HepG2 (cell line): ENCODE measurements around the gene PPIC. TPM values are rescaled to one million over a fixed set of nuclear protein-coding genes. Genes with fewer than 3 reads are reported as not detected.

ENCODE experiments used
- ATAC-seq: fragments of 200-7000 bp; cut with Tn5 transposase; 3 replicates; pipeline ENCODE4 v1.9.1; 2020; ENCODE audit warnings: mild to moderate bottlenecking, moderate library complexity
- BruUV-seq: library from RNA; stranded (reverse); fragments of 400-500 nt; replicated peaks from 2 replicates; lab custom pipeline; 2021; lab: Mats Ljungman, UMichigan
- CTCF ChIA-PET: fragments of 300-600 bp; formaldehyde crosslinking; extraction: SDS; loops from one replicate; lab custom pipeline; 2021; ENCODE audit warnings: low total read pairs, inconsistent platforms, low intra/inter-chr PET ratio; lab: Yijun Ruan, JAX
- POLR2A ChIA-PET: fragments of 350-600 bp; sonication (Branson Sonifier 250); formaldehyde crosslinking; loops from one replicate; lab custom pipeline; 2020; ENCODE audit warnings: antibody characterized with exemption, inconsistent platforms; lab: Yijun Ruan, JAX
- DNase-seq: peaks from one replicate; pipeline ENCODE4 v3.0.0-alpha.2; 2015; ENCODE audit warnings: low spot score
- FAIRE-seq: peaks from 3 replicates; lab custom pipeline; 2011; peaks lifted over from hg19 to GRCh38; lab: Jason Lieb, UNC
- H2AFZ ChIP-seq: one replicate; pipeline ENCODE4 v1.6.1; 2011; ENCODE audit warnings: low read length, inconsistent platforms
- H3K27ac ChIP-seq: fragments of 300-600 bp; 3 replicates; pipeline ENCODE4 v1.8.0; 2011; ENCODE audit warnings: mixed run types, mild to moderate bottlenecking, mixed read lengths, low read length, inconsistent platforms; ENCODE audit not compliant: insufficient read depth; ENCODE audit errors: extremely low read length
- H3K27me3 ChIP-seq, 2 experiments: fragments of 200-600 bp in 1 of 2; 2 replicates in 1 of 2; 3 replicates in 1 of 2; pipeline versions ENCODE4 v1.6.0 to v1.8.0; 2011; ENCODE audit warnings: low read length in 2 of 2, mild to moderate bottlenecking in 2 of 2, moderate library complexity in 2 of 2, inconsistent platforms in 1 of 2; ENCODE audit not compliant: insufficient read depth in 2 of 2, control insufficient read depth in 1 of 2
- H3K36me3 ChIP-seq, 2 experiments: fragments of 200-600 bp in 1 of 2; replicated peaks in 1 of 2; 2 replicates in 1 of 2; 3 replicates in 1 of 2; pipeline versions ENCODE4 v1.5.1 to v1.8.0; 2011; ENCODE audit warnings: low read length in 2 of 2, inconsistent platforms in 1 of 2; ENCODE audit not compliant: insufficient read depth in 2 of 2, control insufficient read depth in 1 of 2
- H3K4me1 ChIP-seq: 2 replicates; pipeline ENCODE4 v1.5.1; 2012; ENCODE audit warnings: low read length, inconsistent platforms; ENCODE audit not compliant: insufficient read depth
- H3K4me2 ChIP-seq: 2 replicates; pipeline ENCODE4 v1.6.0; 2011; ENCODE audit warnings: low read depth, low read length, inconsistent platforms
- H3K4me3 ChIP-seq, 3 experiments: fragments of 200-600 bp in 1 of 3; sonication (generic), shearing (Covaris generic) in 1 of 3; replicated peaks in 1 of 3; 2 replicates each; pipeline ENCODE4 v1.5.1; 2011 to 2016; ENCODE audit warnings: low read length in 3 of 3, inconsistent platforms in 2 of 3, low read depth in 2 of 3, mild to moderate bottlenecking in 2 of 3, control low read depth in 1 of 3, mixed read lengths in 1 of 3; ENCODE audit not compliant: insufficient read depth in 1 of 3
- H3K79me2 ChIP-seq: one replicate; pipeline ENCODE4 v1.6.1; 2011; ENCODE audit warnings: low read length, inconsistent platforms; ENCODE audit not compliant: insufficient read depth
- H3K9ac ChIP-seq: 2 replicates; pipeline ENCODE4 v1.6.0; 2011; ENCODE audit warnings: mild to moderate bottlenecking, low read depth, low read length, inconsistent platforms; ENCODE audit not compliant: insufficient read depth
- H3K9me3 ChIP-seq: 2 replicates; pipeline ENCODE4 v1.5.1; 2012; ENCODE audit warnings: mild to moderate bottlenecking, low read length
- H4K20me1 ChIP-seq: 2 replicates; pipeline ENCODE4 v1.6.0; 2011; ENCODE audit warnings: inconsistent platforms, mild to moderate bottlenecking, low read length, moderate library complexity; ENCODE audit not compliant: insufficient read depth
- CEBPB ChIP-seq: IDR thresholded peaks from 2 replicates; pipeline ENCODE4 v1.6.1; 2011; ENCODE audit warnings: low read depth, low read length, improper control_type of control experiment, borderline replicate concordance
- FOXO1 ChIP-seq: sonication (generic); formaldehyde crosslinking; IDR thresholded peaks from 2 replicates; pipeline ENCODE4 v1.4.0; 2020; ENCODE audit warnings: missing genetic modification reagents
- KAT2B ChIP-seq: fragments of 150-350 bp; IDR thresholded peaks from 2 replicates; pipeline ENCODE4 v1.6.1; 2014; ENCODE audit warnings: low read depth, low read length, borderline replicate concordance
- MAFG ChIP-seq: sonication (generic); formaldehyde crosslinking; IDR thresholded peaks from 2 replicates; pipeline ENCODE4 v1.5.1; 2020; ENCODE audit warnings: mild to moderate bottlenecking, missing genetic modification reagents
- NFATC3 ChIP-seq: sonication (generic); formaldehyde crosslinking; IDR thresholded peaks from 2 replicates; pipeline ENCODE4 v1.5.1; 2020; ENCODE audit warnings: mild to moderate bottlenecking, missing genetic modification reagents
- NR2F1 ChIP-seq, 2 experiments: fragments of 450-650 bp in 1 of 2; formaldehyde crosslinking in 1 of 2; IDR thresholded peaks; 2 replicates each; pipeline versions ENCODE4 v1.5.0 to v1.6.1; 2016 to 2020; ENCODE audit warnings: mild to moderate bottlenecking in 1 of 2, missing compliant biosample characterization in 1 of 2, missing genetic modification reagents in 1 of 2, moderate library complexity in 1 of 2
- PCBP1 ChIP-seq: fragments of 200-400 bp; formaldehyde crosslinking; IDR thresholded peaks from 2 replicates; pipeline ENCODE4 v1.6.1; 2017; ENCODE audit warnings: mild to moderate bottlenecking, low read depth, low read length, borderline replicate concordance
- POLR2G ChIP-seq: fragments of 200-400 bp; formaldehyde crosslinking; IDR thresholded peaks from 2 replicates; pipeline ENCODE4 v1.6.1; 2018; ENCODE audit warnings: mild to moderate bottlenecking, low read depth, low read length, moderate library complexity
- RAD51 ChIP-seq: fragments of 450-650 bp; IDR thresholded peaks from 2 replicates; pipeline ENCODE4 v1.6.1; 2016; ENCODE audit warnings: borderline replicate concordance
- RBM39 ChIP-seq: fragments of 200-400 bp; formaldehyde crosslinking; IDR thresholded peaks from one replicate; pipeline ENCODE4 v1.6.1; 2018; ENCODE audit warnings: antibody characterized with exemption, mild to moderate bottlenecking, low read depth, low read length; ENCODE audit not compliant: poor library complexity, severe bottlenecking
- REXO4 ChIP-seq: sonication (generic); formaldehyde crosslinking; IDR thresholded peaks from 2 replicates; pipeline ENCODE4 v1.8.0; 2022; ENCODE audit warnings: missing genetic modification reagents, mild to moderate bottlenecking, borderline replicate concordance
- RFX5 ChIP-seq: IDR thresholded peaks from 2 replicates; pipeline ENCODE4 v1.6.1; 2011; ENCODE audit warnings: low read depth, low read length, improper control_type of control experiment
- STAT6 ChIP-seq: sonication (generic); formaldehyde crosslinking; IDR thresholded peaks from 2 replicates; pipeline ENCODE4 v1.4.0; 2020; ENCODE audit warnings: missing genetic modification reagents, mild to moderate bottlenecking, borderline replicate concordance
- ZNF225 ChIP-seq: sonication (generic); formaldehyde crosslinking; IDR thresholded peaks from 2 replicates; pipeline ENCODE4 v1.4.0; 2020; ENCODE audit warnings: mild to moderate bottlenecking, missing genetic modification reagents
- ZNF275 ChIP-seq: sonication (generic); formaldehyde crosslinking; IDR thresholded peaks from 2 replicates; pipeline ENCODE4 v1.8.0; 2022; ENCODE audit warnings: missing genetic modification reagents, mild to moderate bottlenecking, inconsistent platforms, borderline replicate concordance
- ZNF431 ChIP-seq: sonication (generic); formaldehyde crosslinking; IDR thresholded peaks from 2 replicates; pipeline ENCODE4 v1.9.0; 2022; ENCODE audit warnings: missing genetic modification reagents, low read depth, mild to moderate bottlenecking, borderline replicate concordance
- in situ Hi-C: cut with HindIII; loops from 2 replicates; pipeline ENCODE4 v1.10.0; 2017; ENCODE audit warnings: low pct_unique_long_range_greater_than_20kb; ENCODE audit not compliant: extremely low pct_ligation_motif_present
- intact Hi-C: fragments of 100-400 bp; cut with micrococcal nuclease; formaldehyde crosslinking; loops from one replicate; pipeline ENCODE4 v1.10.0; 2022; ENCODE audit not compliant: unreplicated experiment
- polyA plus RNA-seq, 8 experiments: library from polyadenylated mRNA; depleted of rRNA in 3 of 8; stranded (reverse) in 7 of 8; unstranded in 1 of 8; fragments of >200 nt; fragmentation: Illumina TruSeq in 4 of 8; extraction: Trizol in 4 of 8; gene quantifications; 2 replicates each; pipeline versions ENCODE4 v1.2.1 to v1.2.3, GENCODE V29; 2011 to 2016; ENCODE audit warnings: low read depth in 4 of 8, missing spikeins in 1 of 8, mixed read lengths in 1 of 8; ENCODE audit not compliant: insufficient read depth in 1 of 8
- total RNA-seq, 5 experiments: library from RNA; depleted of rRNA; stranded (reverse); fragments of >200 nt; fragmentation: Illumina TruSeq; extraction: Trizol; gene quantifications; 2 replicates each; pipeline ENCODE4 v1.2.3, GENCODE V29; 2016; ENCODE audit warnings: low read depth in 1 of 5
- TF ChIP-seq, protein P1 (sequence below): IDR thresholded peaks from 2 replicates; pipeline ENCODE4 v1.6.1; 2016; ENCODE audit warnings: mild to moderate bottlenecking
- TF ChIP-seq, protein P2 (sequence below): sonication (generic); formaldehyde crosslinking; IDR thresholded peaks from 2 replicates; pipeline ENCODE4 v1.5.1; 2020; ENCODE audit warnings: missing genetic modification reagents, mild to moderate bottlenecking, borderline replicate concordance
- TF ChIP-seq, protein P3 (sequence below): sonication (generic); formaldehyde crosslinking; IDR thresholded peaks from 2 replicates; pipeline ENCODE4 v1.4.0; 2020; ENCODE audit warnings: mild to moderate bottlenecking, missing genetic modification reagents

Gene PPIC
- total and polyA plus RNA-seq, 2 of the 13 experiments (the other 11 are each of a cell fraction or from before 2014, with no cell fraction given), result 6.2 to 17.2 TPM

DNA sequence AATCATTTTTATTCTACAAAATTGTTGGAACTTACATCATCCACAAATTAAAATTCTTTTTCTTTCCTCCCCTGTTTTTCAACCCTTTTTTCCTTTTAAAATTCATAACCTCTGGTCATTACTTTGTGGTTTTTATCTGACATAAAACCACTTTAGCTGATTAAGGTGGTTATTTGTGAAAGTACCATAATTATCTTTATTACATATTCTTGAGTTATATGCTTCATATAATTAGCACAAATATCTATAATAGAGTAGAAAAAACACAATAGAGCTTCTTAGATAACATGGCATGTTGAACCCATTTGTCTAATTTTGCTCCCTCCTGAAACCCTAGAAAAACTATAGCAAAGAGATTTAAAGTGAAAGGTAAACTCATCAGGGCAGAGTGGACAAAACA lies 22.9 kb upstream of the PPIC start:
- POLR2A ChIA-PET, result no interaction called here
- ATAC-seq, result no peak
- H2AFZ ChIP-seq, result no peak overlapping the region
- no peaks in the 10 kb centered on the region for H4K20me1 ChIP-seq
- in situ Hi-C loops, result no loop called here
- TF ChIP-seq RBM39 (no peak), FOXO1 (CRISPR knock-in tag) (no peak), NR2F1 (CRISPR knock-in tag; IDR thresholded peaks at IDR 0.05) (no peak), RFX5 (no peak), RAD51 (no peak), CEBPB (no peak), PCBP1 (no peak), POLR2G (no peak), MAFG (CRISPR knock-in tag) (no peak), NFATC3 (no peak), ZNF431 (CRISPR knock-in tag) (no peak), KAT2B (no peak), ZNF275 (CRISPR knock-in tag) (no peak), REXO4 (CRISPR knock-in tag) (no peak), ZNF225 (CRISPR knock-in tag) (no peak), STAT6 (no peak)
- TF ChIP-seq, protein P1, sequence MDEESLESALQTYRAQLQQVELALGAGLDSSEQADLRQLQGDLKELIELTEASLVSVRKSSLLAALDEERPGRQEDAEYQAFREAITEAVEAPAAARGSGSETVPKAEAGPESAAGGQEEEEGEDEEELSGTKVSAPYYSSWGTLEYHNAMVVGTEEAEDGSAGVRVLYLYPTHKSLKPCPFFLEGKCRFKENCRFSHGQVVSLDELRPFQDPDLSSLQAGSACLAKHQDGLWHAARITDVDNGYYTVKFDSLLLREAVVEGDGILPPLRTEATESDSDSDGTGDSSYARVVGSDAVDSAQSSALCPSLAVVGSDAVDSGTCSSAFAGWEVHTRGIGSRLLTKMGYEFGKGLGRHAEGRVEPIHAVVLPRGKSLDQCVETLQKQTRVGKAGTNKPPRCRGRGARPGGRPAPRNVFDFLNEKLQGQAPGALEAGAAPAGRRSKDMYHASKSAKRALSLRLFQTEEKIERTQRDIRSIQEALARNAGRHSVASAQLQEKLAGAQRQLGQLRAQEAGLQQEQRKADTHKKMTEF (CRISPR knock-in tag), result no peak
- TF ChIP-seq, protein P2, sequence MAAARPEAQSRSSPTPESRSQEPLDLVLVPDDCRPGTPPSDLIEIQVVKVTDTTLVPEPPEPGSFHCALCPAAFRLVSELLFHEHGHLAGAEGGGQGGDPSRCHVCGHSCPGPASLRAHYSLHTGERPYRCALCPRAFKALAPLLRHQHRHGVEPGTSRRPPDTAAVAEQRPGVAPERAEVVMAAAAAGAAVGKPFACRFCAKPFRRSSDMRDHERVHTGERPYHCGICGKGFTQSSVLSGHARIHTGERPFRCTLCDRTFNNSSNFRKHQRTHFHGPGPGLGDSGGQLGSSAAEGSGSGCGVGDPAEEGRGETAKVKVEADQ, result no peak
- TF ChIP-seq, protein P3, sequence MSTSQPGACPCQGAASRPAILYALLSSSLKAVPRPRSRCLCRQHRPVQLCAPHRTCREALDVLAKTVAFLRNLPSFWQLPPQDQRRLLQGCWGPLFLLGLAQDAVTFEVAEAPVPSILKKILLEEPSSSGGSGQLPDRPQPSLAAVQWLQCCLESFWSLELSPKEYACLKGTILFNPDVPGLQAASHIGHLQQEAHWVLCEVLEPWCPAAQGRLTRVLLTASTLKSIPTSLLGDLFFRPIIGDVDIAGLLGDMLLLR (CRISPR knock-in tag), result no peak
- TF ChIP-seq, all 625 proteins: peak for 0
- Histone ChIP-seq H3K9ac (no peak overlapping the region), H3K79me2 (no peaks in the 10 kb centered on the region), H3K27ac (no peak overlapping the region), H3K4me3 (no peak overlapping the region), H3K4me2 (no peak overlapping the region), H3K27me3 (peaks cover 0 to 1% of the 10 kb centered on the region in 2 experiments; a peak in 1 of 5 replicates), H3K4me1 (no peaks in the 10 kb centered on the region), H3K36me3 (no peaks in the 10 kb centered on the region), H3K9me3 (no peaks in the 10 kb centered on the region)
- intact Hi-C loops, result no loop called here
- CTCF ChIA-PET, result no interaction called here
- BruUV-seq, result no TSS peak
- DNase-seq (no peak), FAIRE-seq (no peak)
